ENCODE data around the gene GABRB1. TPM values are rescaled to one million over a fixed set of nuclear protein-coding genes. Genes with fewer than 3 reads are reported as not detected.
A peak's percentile ranks its signal among the peaks of the same experiment; 100 is the strongest.

GABRB1 gene
- total RNA-seq (2014; rRNA removed; shearing (Covaris generic)): 0.97 and 1.0 TPM in 2 replicates
- polyA plus RNA-seq (2016; fragmentation: Nextera tagmentation; extraction: Ambion mirVana): 0.14 and 0.26 TPM in 2 replicates
- long read RNA-seq: 0 reads

- H3K9me2 ChIP-seq (ENCODE audit: insufficient read depth): no peaks in the 10 kb centered on the region
- H3K27ac Mint-ChIP-seq: peak within 1 kb of the TSS; percentile 66; the same call in 1 of the 2 replicates
These were observed at the start of gene GABRB1 for GRCh38 chr4:47031011-47031678. TSS of gene GABRB1 (plus strand) at chr4:47031567.

DNA sequence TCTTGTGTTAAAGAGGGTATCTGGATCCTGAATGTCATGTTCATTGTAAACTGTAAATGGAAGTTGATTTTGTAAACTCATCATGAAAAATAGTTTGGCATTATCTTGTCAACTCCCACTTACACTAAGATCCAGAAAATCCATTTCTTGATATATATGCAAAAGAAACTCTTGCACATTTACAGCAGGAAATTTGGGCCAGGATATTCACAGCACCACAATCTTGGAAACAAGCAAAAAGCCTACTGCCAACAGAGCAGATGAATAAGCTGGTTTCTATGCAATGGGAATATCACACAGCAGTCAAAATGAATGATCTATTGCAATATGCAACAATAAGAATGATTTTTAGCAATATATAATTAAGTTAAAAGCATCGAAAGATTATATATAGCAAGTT is 46.6 kb upstream of the GABRB1 start:
- H3F3A ChIP-seq (replicated peaks; ENCODE audit: low read depth): no peaks in the 10 kb centered on the region
- no peak overlapping the region for H3K27ac ChIP-seq (ENCODE audit: low read depth)
- no peaks in the 10 kb centered on the region for H3K27me3 ChIP-seq (ENCODE audit: insufficient read depth)
- no peak for ATAC-seq
- H2AFZ ChIP-seq: no peak overlapping the region
- H3K9me3 Mint-ChIP-seq: no peaks in the 10 kb centered on the region
- no peaks in the 10 kb centered on the region for H3K36me3 ChIP-seq (ENCODE audit: insufficient read depth)
- no peak for DNase-seq (ENCODE audit: low spot score)
- H3K4me1 Mint-ChIP-seq: peaks cover 5% of the 10 kb centered on the region; the same call in 2 of the 3 replicates
- TF ChIP-seq ZNF114 (CRISPR knock-in tag; IDR thresholded peaks at IDR 0.05): no peak
- no peak for TF ChIP-seq NANOG (IDR thresholded peaks at IDR 0.05; ENCODE audit: borderline replicate concordance)
- no peak for TF ChIP-seq CREB1 (CRISPR knock-in tag; IDR thresholded peaks at IDR 0.05; ENCODE audit: low read depth)
- no peak for TF ChIP-seq POLR2AphosphoS5 (IDR thresholded peaks at IDR 0.05; ENCODE audit: low read depth)
- no peaks in the 10 kb centered on the region for H3K36me3 Mint-ChIP-seq (ENCODE audit: low read depth)
- no peak overlapping the region for H3K4me2 ChIP-seq
- no peaks in the 10 kb centered on the region for H4K20me1 ChIP-seq (replicated peaks; ENCODE audit: insufficient read depth)
- no peaks in the 10 kb centered on the region for H3K4me1 ChIP-seq (ENCODE audit: insufficient read depth)
- no peak overlapping the region for H3K27ac Mint-ChIP-seq
- no peak overlapping the region for H3K4me3 ChIP-seq
- no peaks in the 10 kb centered on the region for H3K79me2 ChIP-seq (replicated peaks; ENCODE audit: insufficient read depth)
- H3K27me3 Mint-ChIP-seq (ENCODE audit: insufficient read depth, low read depth, poor library complexity): no peaks in the 10 kb centered on the region
- no peak overlapping the region for H3K4me3 Mint-ChIP-seq
- H3K9me2 ChIP-seq (ENCODE audit: insufficient read depth): no peaks in the 10 kb centered on the region

More at GRCh38 chr4:47031011-47031678, at the start of gene GABRB1:
- Histone ChIP-seq H3K79me2 (replicated peaks; ENCODE audit: insufficient read depth) (no peaks in the 10 kb centered on the region), H3K27me3 (ENCODE audit: insufficient read depth) (peaks cover 12% of the 10 kb centered on the region), H3F3A (replicated peaks; ENCODE audit: low read depth) (no peaks in the 10 kb centered on the region; the same call in 1 of the 2 replicates), H2AFZ (peak within 1 kb of the TSS; percentile 100), H3K36me3 (ENCODE audit: insufficient read depth) (no peaks in the 10 kb centered on the region), H3K27ac (ENCODE audit: low read depth) (no peak within 1 kb of the TSS), H3K4me1 (ENCODE audit: insufficient read depth) (peaks cover 11% of the 10 kb centered on the region), H3K4me3 (peak within 1 kb of the TSS; percentile 69), H4K20me1 (replicated peaks; ENCODE audit: insufficient read depth) (no peaks in the 10 kb centered on the region), H3K4me2 (peak within 1 kb of the TSS; percentile 87)
- peak; percentile 76 for DNase-seq (ENCODE audit: low spot score)
- H3K36me3 Mint-ChIP-seq (ENCODE audit: low read depth): no peaks in the 10 kb centered on the region
- peaks cover 20% of the 10 kb centered on the region for H3K27me3 Mint-ChIP-seq (ENCODE audit: insufficient read depth, low read depth, poor library complexity)
- H3K4me3 Mint-ChIP-seq: peak within 1 kb of the TSS; percentile 87
- TF ChIP-seq ZNF331 (CRISPR knock-in tag; IDR thresholded peaks at IDR 0.05; ENCODE audit: low read depth) (no peak), POLR2AphosphoS5 (IDR thresholded peaks at IDR 0.05; ENCODE audit: low read depth) (peak; percentile 24; the same call in 1 of the 2 replicates)
- no peaks in the 10 kb centered on the region for H3K9me3 Mint-ChIP-seq
- peaks cover 10% of the 10 kb centered on the region; the same call in 2 of the 3 replicates for H3K4me1 Mint-ChIP-seq
- peak; percentile 66 for ATAC-seq

- Histone ChIP-seq H2AFZ (no peak overlapping the region), H3K36me3 (ENCODE audit: insufficient read depth) (no peaks in the 10 kb centered on the region), H3K4me2 (no peak overlapping the region), H3K4me1 (ENCODE audit: insufficient read depth) (peaks cover under 1% of the 10 kb centered on the region; the same call in 1 of the 2 replicates), H3F3A (replicated peaks; ENCODE audit: low read depth) (no peaks in the 10 kb centered on the region), H3K4me3 (no peak overlapping the region), H3K9me2 (ENCODE audit: insufficient read depth) (no peaks in the 10 kb centered on the region), H3K27ac (ENCODE audit: low read depth) (no peak overlapping the region), H3K27me3 (ENCODE audit: insufficient read depth) (peaks cover 16% of the 10 kb centered on the region), H4K20me1 (replicated peaks; ENCODE audit: insufficient read depth) (no peaks in the 10 kb centered on the region), H3K79me2 (replicated peaks; ENCODE audit: insufficient read depth) (no peaks in the 10 kb centered on the region)
- no peak for DNase-seq (ENCODE audit: low spot score)
- ATAC-seq: no peak
- no peaks in the 10 kb centered on the region for H3K9me3 Mint-ChIP-seq
- no peak overlapping the region for H3K27ac Mint-ChIP-seq
- peaks cover 9% of the 10 kb centered on the region for H3K27me3 Mint-ChIP-seq (ENCODE audit: insufficient read depth, low read depth, poor library complexity)
- no peak overlapping the region for H3K4me3 Mint-ChIP-seq
- H3K36me3 Mint-ChIP-seq (ENCODE audit: low read depth): no peaks in the 10 kb centered on the region
- peaks cover under 1% of the 10 kb centered on the region; the same call in 1 of the 3 replicates for H3K4me1 Mint-ChIP-seq
- TF ChIP-seq, protein P1, sequence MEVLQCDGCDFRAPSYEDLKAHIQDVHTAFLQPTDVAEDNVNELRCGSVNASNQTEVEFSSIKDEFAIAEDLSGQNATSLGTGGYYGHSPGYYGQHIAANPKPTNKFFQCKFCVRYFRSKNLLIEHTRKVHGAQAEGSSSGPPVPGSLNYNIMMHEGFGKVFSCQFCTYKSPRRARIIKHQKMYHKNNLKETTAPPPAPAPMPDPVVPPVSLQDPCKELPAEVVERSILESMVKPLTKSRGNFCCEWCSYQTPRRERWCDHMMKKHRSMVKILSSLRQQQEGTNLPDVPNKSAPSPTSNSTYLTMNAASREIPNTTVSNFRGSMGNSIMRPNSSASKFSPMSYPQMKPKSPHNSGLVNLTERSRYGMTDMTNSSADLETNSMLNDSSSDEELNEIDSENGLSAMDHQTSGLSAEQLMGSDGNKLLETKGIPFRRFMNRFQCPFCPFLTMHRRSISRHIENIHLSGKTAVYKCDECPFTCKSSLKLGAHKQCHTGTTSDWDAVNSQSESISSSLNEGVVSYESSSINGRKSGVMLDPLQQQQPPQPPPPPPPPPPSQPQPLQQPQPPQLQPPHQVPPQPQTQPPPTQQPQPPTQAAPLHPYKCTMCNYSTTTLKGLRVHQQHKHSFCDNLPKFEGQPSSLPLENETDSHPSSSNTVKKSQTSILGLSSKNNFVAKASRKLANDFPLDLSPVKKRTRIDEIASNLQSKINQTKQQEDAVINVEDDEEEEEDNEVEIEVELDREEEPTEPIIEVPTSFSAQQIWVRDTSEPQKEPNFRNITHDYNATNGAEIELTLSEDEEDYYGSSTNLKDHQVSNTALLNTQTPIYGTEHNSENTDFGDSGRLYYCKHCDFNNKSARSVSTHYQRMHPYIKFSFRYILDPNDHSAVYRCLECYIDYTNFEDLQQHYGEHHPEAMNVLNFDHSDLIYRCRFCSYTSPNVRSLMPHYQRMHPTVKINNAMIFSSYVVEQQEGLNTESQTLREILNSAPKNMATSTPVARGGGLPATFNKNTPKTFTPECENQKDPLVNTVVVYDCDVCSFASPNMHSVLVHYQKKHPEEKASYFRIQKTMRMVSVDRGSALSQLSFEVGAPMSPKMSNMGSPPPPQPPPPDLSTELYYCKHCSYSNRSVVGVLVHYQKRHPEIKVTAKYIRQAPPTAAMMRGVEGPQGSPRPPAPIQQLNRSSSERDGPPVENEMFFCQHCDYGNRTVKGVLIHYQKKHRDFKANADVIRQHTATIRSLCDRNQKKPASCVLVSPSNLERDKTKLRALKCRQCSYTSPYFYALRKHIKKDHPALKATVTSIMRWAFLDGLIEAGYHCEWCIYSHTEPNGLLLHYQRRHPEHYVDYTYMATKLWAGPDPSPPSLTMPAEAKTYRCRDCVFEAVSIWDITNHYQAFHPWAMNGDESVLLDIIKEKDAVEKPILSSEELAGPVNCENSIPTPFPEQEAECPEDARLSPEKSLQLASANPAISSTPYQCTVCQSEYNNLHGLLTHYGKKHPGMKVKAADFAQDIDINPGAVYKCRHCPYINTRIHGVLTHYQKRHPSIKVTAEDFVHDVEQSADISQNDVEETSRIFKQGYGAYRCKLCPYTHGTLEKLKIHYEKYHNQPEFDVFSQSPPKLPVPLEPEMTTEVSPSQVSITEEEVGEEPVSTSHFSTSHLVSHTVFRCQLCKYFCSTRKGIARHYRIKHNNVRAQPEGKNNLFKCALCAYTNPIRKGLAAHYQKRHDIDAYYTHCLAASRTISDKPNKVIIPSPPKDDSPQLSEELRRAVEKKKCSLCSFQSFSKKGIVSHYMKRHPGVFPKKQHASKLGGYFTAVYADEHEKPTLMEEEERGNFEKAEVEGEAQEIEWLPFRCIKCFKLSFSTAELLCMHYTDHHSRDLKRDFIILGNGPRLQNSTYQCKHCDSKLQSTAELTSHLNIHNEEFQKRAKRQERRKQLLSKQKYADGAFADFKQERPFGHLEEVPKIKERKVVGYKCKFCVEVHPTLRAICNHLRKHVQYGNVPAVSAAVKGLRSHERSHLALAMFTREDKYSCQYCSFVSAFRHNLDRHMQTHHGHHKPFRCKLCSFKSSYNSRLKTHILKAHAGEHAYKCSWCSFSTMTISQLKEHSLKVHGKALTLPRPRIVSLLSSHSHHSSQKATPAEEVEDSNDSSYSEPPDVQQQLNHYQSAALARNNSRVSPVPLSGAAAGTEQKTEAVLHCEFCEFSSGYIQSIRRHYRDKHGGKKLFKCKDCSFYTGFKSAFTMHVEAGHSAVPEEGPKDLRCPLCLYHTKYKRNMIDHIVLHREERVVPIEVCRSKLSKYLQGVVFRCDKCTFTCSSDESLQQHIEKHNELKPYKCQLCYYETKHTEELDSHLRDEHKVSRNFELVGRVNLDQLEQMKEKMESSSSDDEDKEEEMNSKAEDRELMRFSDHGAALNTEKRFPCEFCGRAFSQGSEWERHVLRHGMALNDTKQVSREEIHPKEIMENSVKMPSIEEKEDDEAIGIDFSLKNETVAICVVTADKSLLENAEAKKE (CRISPR knock-in tag; IDR thresholded peaks at IDR 0.05): no peak
- no peak for TF ChIP-seq ZNF331 (CRISPR knock-in tag; IDR thresholded peaks at IDR 0.05; ENCODE audit: low read depth)
These were observed 44.3 kb upstream of the GABRB1 start for GRCh38 chr4:46986922-46987638.

Data from GM23338 (cell line).